NCI-H748 (cell line): ENCODE results near the gene TBCD.
A peak's percentile ranks its signal among the peaks of the same experiment; 100 is the strongest.

Experiments
- DNase-seq: peaks from one replicate; lab custom pipeline; 2025; ENCODE audit not compliant: unreplicated experiment; lab: John Stamatoyannopoulos, UW

Gene TBCD

GRCh38 chr17:82900741-82901140, 148.9 kb downstream of the TBCD start:
- DNase-seq, result no peak

GRCh38 chr17:82901356-82901755, 149.5 kb downstream of the TBCD start:
- DNase-seq, result no peak

GRCh38 chr17:82901856-82902255, 150.0 kb downstream of the TBCD start:
- no peak for DNase-seq

GRCh38 chr17:82902972-82903874, 151.4 kb downstream of the TBCD start:
- no peak for DNase-seq

- DNase-seq, result no peak
Observed at GRCh38 chr17:82905130-82905529, 153.3 kb downstream of the TBCD start.

- no peak for DNase-seq
Observed at GRCh38 chr17:82907797-82908542, 156.1 kb downstream of the TBCD start.

- DNase-seq, result no peak
Observed at GRCh38 chr17:82908543-82909160, 156.8 kb downstream of the TBCD start.

GRCh38 chr17:82909322-82909904, 157.5 kb downstream of the TBCD start:
- DNase-seq, result no peak

- DNase-seq, result no peak
Observed at GRCh38 chr17:82910041-82910481, 158.2 kb downstream of the TBCD start.

GRCh38 chr17:82910770-82911169, 158.9 kb downstream of the TBCD start:
- DNase-seq, result no peak

- DNase-seq, result no peak
Observed at GRCh38 chr17:82911822-82912221, 160.0 kb downstream of the TBCD start.

- DNase-seq, result no peak
Observed at GRCh38 chr17:82912484-82913089, 160.7 kb downstream of the TBCD start.

GRCh38 chr17:82913304-82914043, 161.6 kb downstream of the TBCD start:
- peak; percentile 15 for DNase-seq

- no peak for DNase-seq
Observed at GRCh38 chr17:82914375-82914774, 162.5 kb downstream of the TBCD start.

GRCh38 chr17:82915010-82915756, 163.3 kb downstream of the TBCD start:
- DNase-seq, result no peak

GRCh38 chr17:82915757-82916027, 163.8 kb downstream of the TBCD start:
- DNase-seq, result no peak

- no peak for DNase-seq
Observed at GRCh38 chr17:82917699-82918345, 166.0 kb downstream of the TBCD start.

- no peak for DNase-seq
Observed at GRCh38 chr17:82918508-82918907, 166.6 kb downstream of the TBCD start.

GRCh38 chr17:82920150-82920549, 168.3 kb downstream of the TBCD start:
- no peak for DNase-seq
